8988T (cell line): Measurements from ENCODE around the gene SPCS2.
A peak's percentile ranks its signal among the peaks of the same experiment; 100 is the strongest.
"Not testable (repeated sequence)": the region's sequence is repeated elsewhere in the genome, so short reads cannot be mapped to it uniquely, and the experiment has no call there.

Experiments
- DNase-seq: peaks from one replicate; pipeline ENCODE4 v3.0.0; 2011

The SPCS2 gene

DNA sequence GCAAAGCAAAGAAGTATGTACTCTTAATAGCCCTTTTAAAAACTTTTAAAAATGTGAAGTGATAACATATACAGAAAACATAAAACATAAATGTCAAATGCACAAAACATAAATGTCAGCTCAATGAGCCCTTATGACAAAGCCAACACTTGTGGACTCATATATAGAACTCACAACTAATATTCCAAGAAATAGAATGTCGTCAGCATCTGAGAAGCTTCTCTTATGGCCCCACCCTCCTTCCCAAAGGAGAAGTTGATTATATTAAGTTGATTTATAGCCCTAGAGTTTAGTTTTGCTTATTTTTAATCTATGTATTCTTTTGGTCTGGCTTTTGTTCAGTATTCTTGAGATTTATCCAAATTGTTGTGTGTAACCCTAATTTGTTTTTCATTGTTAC lies 53.5 kb downstream of the SPCS2 start:
- no peak for DNase-seq

GRCh38 chr11:75004215-75004614 lies 55.1 kb downstream of the SPCS2 start:
- DNase-seq = no peak

DNA sequence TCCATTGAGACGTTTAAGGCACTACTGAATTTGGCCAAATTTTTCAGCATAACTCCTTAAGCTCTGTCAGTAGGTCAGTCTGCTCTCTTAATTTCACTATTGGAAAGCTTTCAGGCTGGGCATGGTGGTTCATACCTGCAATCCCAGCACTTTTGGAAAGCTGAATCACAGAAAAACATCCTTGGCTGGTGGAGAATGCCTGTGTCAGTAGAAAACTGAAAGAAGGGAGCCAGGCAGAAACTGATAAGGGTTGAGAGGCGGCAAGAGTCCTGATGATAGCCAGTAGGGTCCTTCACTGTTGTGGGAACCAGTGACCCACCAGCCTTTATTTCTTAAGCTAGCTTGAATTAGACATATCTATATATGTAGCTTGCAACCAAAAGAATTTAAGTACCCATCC lies 62.3 kb downstream of the SPCS2 start:
- DNase-seq = no peak

- no peak for DNase-seq
Measured at GRCh38 chr11:75011872-75012271, 62.8 kb downstream of the SPCS2 start.

GRCh38 chr11:75013051-75013450 lies 64.0 kb downstream of the SPCS2 start:
- DNase-seq = no peak

DNA sequence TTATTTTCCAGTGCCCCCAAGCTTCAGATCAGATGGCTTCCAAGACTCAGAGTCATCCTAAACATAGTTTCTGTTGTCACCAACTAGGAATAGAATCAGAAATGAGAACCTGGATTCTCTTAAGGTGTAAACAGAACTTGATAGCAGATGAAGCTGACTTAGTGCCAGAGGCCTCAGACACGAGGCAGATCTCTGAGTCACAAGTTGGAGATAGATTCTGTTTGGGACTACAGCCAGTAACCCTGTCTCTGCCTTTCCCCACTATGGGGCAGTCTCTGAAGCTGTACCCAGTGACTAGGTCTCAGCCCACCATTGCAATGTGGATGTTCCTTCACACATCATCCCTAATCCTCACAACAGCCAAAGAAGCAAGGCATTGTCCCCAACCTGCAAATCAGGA lies 65.1 kb downstream of the SPCS2 start:
- no peak for DNase-seq

DNA sequence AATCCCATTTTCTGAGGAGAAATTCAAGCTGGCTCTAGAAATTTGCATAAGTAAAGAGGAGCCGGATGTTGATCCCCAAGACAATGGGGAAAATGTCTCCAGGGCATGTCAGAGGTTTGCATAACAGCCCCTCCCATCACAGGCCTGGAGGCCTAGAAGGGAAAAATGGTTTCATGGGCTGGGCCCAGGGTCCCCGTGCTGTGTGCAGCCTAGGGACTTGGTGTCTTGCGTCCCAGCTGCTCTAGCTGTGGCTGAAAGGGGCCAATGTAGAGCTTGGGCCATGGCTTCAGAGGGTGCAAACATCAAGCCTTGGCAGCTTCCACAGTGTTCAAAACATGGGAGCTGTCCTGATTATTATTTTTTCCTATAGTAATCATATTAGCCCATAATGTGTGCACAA lies 70.1 kb downstream of the SPCS2 start:
- DNase-seq = not testable (repeated sequence)

DNA sequence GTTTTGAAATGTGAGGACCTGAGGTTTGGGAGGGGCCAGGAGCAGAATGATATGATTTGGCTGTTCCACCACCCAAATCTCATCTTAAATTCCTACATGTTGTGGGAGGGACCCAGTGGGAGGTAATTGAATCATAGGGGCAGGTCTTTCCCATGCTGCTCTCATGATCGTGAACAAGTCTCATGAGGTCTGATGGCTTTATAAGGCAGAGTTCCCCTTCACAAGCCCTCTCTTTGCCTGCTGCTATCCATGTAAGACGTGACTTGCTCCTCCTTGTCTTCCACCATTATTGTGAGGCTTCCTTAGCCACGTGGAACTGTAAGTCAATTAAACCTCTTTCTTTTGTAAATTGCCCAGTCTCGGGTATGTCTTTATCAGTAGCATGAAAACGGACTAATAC lies 71.3 kb downstream of the SPCS2 start:
- DNase-seq = not testable (repeated sequence)

- DNase-seq = no peak
Measured at GRCh38 chr11:75022296-75022695, 73.2 kb downstream of the SPCS2 start.

DNA sequence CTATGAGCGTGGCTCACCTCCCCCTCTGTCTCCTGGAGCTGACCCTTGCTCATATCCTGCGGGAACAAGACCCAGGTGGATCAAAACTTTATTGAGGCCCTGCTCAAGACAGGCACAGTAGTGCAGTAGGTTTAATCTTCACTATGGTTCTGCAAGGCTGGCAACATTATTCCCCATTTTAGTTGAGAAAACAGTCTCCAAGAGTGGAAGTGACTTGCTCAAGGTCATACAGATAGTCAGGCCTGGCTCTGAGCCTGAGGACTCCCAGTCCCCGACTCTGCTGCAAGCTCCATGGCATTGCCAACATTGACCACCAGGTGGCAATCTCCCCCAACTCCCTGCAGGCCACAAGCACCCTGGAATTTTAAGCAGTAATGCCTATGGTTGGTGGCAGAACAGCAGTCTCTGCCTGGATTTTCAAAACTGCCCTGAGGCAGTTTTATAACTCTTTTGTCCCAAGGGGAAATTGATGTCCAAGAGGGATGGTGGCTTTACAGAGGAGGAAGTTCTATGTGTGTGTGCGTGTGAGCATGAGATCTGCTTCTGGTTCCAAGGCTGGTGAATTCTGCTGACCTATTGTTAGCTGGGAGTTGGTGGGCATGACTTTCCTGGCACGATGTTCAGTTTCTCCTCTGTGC lies 73.8 kb downstream of the SPCS2 start:
- peak; percentile 80 for DNase-seq

GRCh38 chr11:75023446-75024067 lies 74.5 kb downstream of the SPCS2 start:
- no peak for DNase-seq

GRCh38 chr11:75024068-75024449 lies 75.0 kb downstream of the SPCS2 start:
- DNase-seq = no peak

- DNase-seq = no peak
Measured at GRCh38 chr11:75024764-75025211, 75.7 kb downstream of the SPCS2 start.

DNA sequence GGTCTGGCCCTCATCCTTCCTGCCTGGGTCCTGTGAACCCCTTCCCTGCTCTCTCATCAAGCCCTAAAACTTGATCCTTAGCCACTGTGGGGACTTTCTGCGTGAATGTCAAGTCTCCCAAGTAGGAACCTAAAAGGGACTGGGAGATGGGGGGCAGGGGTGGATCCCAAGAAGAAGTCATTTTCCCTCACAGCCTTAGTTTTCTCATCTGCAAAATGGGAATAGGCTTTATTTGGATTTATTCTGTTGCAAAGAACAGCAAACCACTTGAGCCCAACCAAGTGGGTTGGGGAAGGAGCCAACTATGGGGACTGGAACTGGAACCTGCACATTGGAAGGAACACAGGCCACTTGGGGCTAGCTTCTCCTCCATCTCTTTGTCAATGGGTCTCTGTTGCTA lies 76.5 kb downstream of the SPCS2 start:
- no peak for DNase-seq

GRCh38 chr11:75028321-75028720 lies 79.3 kb downstream of the SPCS2 start:
- DNase-seq = no peak
